Activated T-helper 1 cell treated with anti-CD3 and anti-CD28 coated beads, Interleukin-12 subunit alpha, Interleukin-12 subunit beta, Interleukin-2, Interleukin-4 antibody, amounts not matched to agents 30 ng/mL and 10 ng/mL and 1 ng/mL, durations not matched to agents 14 hours and 24 hours and 36 hours (primary cell): Measurements from ENCODE around the gene YJEFN3. TPM values are rescaled to one million over a fixed set of nuclear protein-coding genes. Genes with fewer than 3 reads are reported as not detected.

Experiments used
- DNase-seq: peaks from one replicate; pipeline ENCODE4 v3.0.0; 2021; ENCODE audit warnings: low spot score
- H3K27ac Mint-ChIP-seq: one replicate; pipeline ENCODE4 v1.8.0; 2021; ENCODE audit warnings: mild to moderate bottlenecking, mixed read lengths
- H3K27me3 Mint-ChIP-seq: one replicate; pipeline ENCODE4 v1.8.0; 2022; ENCODE audit warnings: mild to moderate bottlenecking, moderate library complexity, mixed read lengths; ENCODE audit not compliant: insufficient read depth
- H3K36me3 Mint-ChIP-seq: one replicate; pipeline ENCODE4 v1.8.0; 2021; ENCODE audit warnings: low read depth, mixed read lengths
- H3K4me1 Mint-ChIP-seq: one replicate; pipeline ENCODE4 v1.8.0; 2021; ENCODE audit warnings: low read depth, mixed read lengths
- H3K4me3 Mint-ChIP-seq: one replicate; pipeline ENCODE4 v1.8.0; 2021; ENCODE audit warnings: mild to moderate bottlenecking, moderate library complexity, mixed read lengths
- H3K9me3 Mint-ChIP-seq: one replicate; pipeline ENCODE4 v1.8.0; 2021; ENCODE audit warnings: mixed read lengths
- intact Hi-C: fragments of 100-400 bp; cut with micrococcal nuclease; formaldehyde crosslinking; loops from one replicate; pipeline ENCODE4 v1.15.1; 2024
- total RNA-seq: library from RNA; stranded (reverse); gene quantifications from 2 replicates; pipeline ENCODE4 v1.2.3, GENCODE V29; 2022

Gene YJEFN3
- total RNA-seq, 1 donor from 2014 or later, result 13.6 TPM

DNA sequence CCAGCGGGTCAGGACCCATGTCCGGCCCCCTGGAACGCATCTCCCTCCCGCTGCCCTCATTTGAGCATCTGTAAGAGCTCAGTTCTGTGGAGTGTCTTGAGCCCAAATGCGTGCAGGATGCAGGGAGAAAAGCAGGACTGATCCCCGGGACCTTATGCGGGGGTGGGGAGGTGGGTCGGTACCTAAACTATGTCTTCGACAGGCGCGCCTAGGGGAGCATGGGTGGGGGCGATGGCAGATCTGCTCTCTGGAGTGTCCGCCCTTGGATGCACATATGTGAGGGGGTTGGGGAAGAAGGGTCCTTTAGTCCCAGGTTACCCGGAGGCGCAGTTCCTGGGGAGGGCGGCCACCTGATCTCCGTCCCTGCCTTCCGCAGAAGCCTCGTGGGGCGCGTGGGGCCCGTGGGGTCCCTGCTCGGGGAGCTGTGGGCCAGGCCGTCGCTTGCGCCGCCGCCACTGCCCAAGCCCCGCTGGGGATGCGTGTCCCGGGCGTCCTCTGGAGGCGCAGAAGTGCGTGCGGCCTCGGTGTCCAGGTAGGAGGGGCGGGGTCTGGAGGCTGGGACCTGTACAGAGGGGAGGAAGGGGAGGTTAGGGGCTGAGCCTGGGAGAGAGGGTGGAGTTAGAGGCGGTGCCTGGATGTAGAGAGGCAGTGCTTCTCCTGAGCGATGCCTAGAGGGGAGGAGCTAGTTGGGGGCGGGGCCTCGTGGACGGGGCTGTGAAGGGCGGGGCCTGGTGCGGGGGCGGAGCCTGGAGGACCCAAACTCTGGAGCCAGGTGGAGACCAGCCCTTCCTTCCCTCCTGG lies 12.2 kb downstream of the YJEFN3 start:
- H3K4me3 Mint-ChIP-seq, result peak overlapping the region; percentile 72
- peak; percentile 67 for DNase-seq
- H3K27ac Mint-ChIP-seq, result no peak overlapping the region
- peaks cover 2% of the 10 kb centered on the region for H3K36me3 Mint-ChIP-seq
- peaks cover 18% of the 10 kb centered on the region for H3K27me3 Mint-ChIP-seq
- H3K4me1 Mint-ChIP-seq, result peaks cover 27% of the 10 kb centered on the region
- no peaks in the 10 kb centered on the region for H3K9me3 Mint-ChIP-seq
- intact Hi-C loops, result loop anchor here (1.0 to 2.0 kb wide), 5 partner anchors 25 to 102 kb away; partner anchors contain the start of genes GMIP, NDUFA13 and PBX4

DNA sequence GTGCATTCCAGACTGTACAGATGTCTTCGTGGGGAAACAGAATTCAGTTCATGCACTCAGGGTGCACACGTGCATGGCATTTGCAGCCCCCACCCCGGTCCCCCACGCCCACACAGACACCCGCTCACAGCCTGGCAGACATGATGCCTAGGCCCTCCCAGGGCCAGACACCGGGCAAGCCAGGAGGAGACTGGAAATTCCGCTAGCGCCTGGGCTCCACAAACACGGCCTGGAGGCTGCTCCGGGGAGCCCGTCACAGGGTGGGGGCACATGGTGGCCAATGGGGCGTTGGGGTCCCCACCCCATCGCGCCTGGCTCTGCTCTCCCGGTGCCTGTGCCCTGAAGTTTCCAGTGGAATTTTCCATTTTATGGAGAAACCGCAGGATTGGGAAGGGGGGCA lies 12.9 kb downstream of the YJEFN3 start:
- DNase-seq, result no peak
- Mint-ChIP-seq H3K27ac (no peak overlapping the region), H3K36me3 (peaks cover 2% of the 10 kb centered on the region), H3K27me3 (peaks cover 18% of the 10 kb centered on the region), H3K4me3 (no peak overlapping the region), H3K9me3 (no peaks in the 10 kb centered on the region), H3K4me1 (peaks cover 27% of the 10 kb centered on the region)
- intact Hi-C loops, result loop anchor here (1.0 to 2.0 kb wide), 5 partner anchors 25 to 101 kb away; partner anchors contain the start of genes GMIP, NDUFA13 and PBX4

DNA sequence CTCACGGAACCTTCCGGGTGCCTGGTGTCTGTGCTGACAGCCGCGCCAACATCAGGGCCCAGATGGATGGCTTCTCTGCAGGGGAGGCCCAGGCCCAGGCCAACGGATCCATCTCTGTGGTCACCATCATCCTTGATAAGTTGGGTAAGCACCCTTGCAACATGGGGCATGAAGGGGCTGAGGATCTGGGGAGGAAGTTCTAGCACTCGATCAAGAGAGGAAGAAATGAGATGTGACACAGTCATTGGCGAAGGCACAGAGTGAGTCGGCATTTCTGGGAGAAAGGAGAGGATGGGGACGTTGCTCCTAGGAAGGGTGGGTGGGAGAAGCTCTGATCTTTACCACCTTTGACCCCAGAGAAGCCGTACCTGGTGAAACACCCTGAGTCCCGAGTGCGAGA lies 13.8 kb downstream of the YJEFN3 start:
- Mint-ChIP-seq H3K27me3 (peaks cover 14% of the 10 kb centered on the region), H3K36me3 (no peaks in the 10 kb centered on the region), H3K4me1 (peaks cover 26% of the 10 kb centered on the region), H3K4me3 (no peak overlapping the region), H3K27ac (no peak overlapping the region), H3K9me3 (no peaks in the 10 kb centered on the region)
- intact Hi-C loops, result no loop called here
- no peak for DNase-seq

DNA sequence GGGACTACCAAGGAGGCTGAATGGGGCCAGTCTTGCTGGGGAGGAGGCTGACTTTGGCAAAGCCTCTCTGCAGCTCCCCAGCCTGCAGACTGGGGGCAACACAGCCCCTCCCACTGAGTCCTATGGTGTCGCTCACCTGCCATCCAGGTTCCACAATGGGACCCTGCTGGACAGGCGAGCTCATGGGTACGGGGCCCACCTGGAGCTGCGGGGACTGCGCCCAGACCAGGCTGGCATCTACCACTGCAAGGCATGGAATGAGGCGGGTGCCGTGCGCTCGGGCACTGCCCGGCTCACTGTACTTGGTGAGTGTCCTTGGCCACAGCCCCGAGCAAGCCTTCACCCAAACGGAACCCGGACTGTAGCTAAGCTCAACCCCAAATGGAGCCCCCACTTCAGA lies 14.4 kb downstream of the YJEFN3 start:
- Mint-ChIP-seq H3K27me3 (peaks cover 11% of the 10 kb centered on the region), H3K27ac (no peak overlapping the region), H3K4me1 (peaks cover 23% of the 10 kb centered on the region), H3K9me3 (no peaks in the 10 kb centered on the region), H3K4me3 (no peak overlapping the region), H3K36me3 (no peaks in the 10 kb centered on the region)
- intact Hi-C loops, result no loop called here
- no peak for DNase-seq

DNA sequence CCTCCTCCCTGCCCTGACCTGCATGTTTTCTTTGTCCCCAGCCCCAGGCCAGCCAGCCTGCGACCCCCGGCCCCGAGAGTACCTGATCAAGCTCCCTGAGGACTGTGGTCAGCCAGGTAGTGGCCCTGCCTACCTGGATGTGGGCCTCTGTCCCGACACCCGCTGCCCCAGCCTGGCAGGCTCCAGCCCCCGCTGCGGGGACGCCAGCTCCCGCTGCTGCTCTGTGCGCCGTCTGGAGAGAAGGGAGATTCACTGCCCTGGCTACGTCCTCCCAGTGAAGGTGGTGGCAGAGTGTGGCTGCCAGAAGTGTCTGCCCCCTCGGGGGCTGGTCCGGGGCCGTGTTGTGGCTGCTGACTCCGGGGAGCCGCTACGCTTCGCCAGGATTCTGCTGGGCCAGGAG lies 14.9 kb downstream of the YJEFN3 start:
- no peak overlapping the region for H3K4me3 Mint-ChIP-seq
- peaks cover 20% of the 10 kb centered on the region for H3K4me1 Mint-ChIP-seq
- intact Hi-C loops, result no loop called here
- no peaks in the 10 kb centered on the region for H3K36me3 Mint-ChIP-seq
- peaks cover 10% of the 10 kb centered on the region for H3K27me3 Mint-ChIP-seq
- no peak for DNase-seq
- no peak overlapping the region for H3K27ac Mint-ChIP-seq
- no peaks in the 10 kb centered on the region for H3K9me3 Mint-ChIP-seq

DNA sequence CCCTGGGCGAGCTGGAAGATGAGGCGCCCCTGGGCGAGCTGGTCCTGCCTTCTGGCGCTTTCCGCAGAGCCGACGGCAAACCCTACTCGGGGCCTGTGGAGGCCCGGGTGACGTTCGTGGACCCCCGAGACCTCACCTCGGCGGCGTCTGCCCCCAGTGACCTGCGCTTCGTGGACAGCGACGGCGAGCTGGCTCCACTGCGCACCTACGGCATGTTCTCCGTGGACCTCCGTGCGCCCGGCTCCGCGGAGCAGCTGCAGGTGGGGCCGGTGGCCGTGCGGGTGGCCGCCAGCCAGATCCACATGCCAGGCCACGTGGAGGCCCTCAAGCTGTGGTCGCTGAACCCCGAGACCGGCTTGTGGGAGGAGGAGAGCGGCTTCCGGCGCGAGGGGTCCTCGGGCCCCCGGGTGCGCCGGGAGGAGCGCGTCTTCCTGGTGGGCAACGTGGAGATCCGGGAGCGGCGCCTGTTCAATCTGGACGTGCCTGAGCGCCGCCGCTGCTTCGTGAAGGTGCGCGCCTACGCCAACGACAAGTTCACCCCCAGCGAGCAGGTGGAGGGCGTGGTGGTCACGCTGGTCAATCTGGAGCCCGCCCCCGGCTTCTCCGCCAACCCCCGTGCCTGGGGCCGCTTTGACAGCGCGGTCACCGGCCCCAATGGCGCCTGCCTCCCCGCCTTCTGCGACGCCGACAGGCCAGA lies 15.7 kb downstream of the YJEFN3 start:
- no peak overlapping the region for H3K4me3 Mint-ChIP-seq
- H3K9me3 Mint-ChIP-seq, result no peaks in the 10 kb centered on the region
- H3K4me1 Mint-ChIP-seq, result peaks cover 17% of the 10 kb centered on the region
- no peak overlapping the region for H3K27ac Mint-ChIP-seq
- peaks cover 3% of the 10 kb centered on the region for H3K27me3 Mint-ChIP-seq
- no peaks in the 10 kb centered on the region for H3K36me3 Mint-ChIP-seq
- intact Hi-C loops, result no loop called here
- no peak for DNase-seq

DNA sequence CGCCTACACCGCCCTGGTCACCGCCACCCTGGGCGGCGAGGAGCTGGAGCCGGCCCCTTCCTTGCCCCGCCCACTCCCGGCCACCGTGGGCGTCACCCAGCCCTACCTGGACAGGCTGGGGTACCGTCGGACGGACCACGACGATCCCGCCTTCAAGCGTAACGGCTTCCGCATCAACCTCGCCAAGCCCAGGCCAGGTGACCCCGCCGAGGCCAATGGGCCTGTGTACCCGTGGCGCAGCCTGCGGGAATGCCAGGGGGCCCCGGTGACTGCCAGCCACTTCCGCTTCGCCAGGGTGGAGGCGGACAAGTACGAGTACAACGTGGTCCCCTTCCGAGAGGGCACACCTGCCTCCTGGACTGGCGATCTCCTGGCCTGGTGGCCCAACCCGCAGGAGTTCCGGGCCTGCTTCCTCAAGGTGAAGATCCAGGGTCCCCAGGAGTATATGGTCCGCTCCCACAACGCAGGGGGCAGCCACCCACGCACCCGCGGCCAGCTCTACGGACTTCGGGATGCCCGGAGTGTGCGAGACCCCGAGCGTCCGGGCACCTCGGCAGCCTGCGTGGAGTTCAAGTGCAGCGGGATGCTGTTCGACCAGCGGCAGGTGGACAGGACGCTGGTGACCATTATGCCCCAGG lies 16.4 kb downstream of the YJEFN3 start:
- Mint-ChIP-seq H3K27me3 (peaks cover 3% of the 10 kb centered on the region), H3K9me3 (no peaks in the 10 kb centered on the region), H3K4me3 (no peak overlapping the region), H3K36me3 (no peaks in the 10 kb centered on the region), H3K27ac (no peak overlapping the region), H3K4me1 (peaks cover 17% of the 10 kb centered on the region)
- intact Hi-C loops, result no loop called here
- DNase-seq, result no peak

DNA sequence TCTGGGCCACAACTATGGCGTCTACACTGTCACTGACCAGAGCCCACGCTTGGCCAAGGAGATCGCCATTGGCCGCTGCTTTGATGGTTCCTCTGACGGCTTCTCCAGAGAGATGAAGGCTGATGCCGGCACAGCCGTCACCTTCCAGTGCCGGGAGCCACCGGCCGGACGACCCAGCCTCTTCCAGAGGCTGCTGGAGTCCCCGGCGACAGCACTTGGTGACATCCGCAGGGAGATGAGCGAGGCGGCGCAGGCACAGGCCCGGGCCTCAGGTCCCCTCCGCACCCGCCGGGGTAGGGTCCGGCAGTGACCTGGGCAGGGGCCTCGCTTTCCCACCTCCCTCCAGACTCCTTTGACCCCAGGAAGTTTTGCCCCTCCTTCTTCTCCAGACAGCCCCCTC lies 17.0 kb downstream of the YJEFN3 start:
- Mint-ChIP-seq H3K27ac (no peak overlapping the region), H3K4me3 (no peak overlapping the region)

DNA sequence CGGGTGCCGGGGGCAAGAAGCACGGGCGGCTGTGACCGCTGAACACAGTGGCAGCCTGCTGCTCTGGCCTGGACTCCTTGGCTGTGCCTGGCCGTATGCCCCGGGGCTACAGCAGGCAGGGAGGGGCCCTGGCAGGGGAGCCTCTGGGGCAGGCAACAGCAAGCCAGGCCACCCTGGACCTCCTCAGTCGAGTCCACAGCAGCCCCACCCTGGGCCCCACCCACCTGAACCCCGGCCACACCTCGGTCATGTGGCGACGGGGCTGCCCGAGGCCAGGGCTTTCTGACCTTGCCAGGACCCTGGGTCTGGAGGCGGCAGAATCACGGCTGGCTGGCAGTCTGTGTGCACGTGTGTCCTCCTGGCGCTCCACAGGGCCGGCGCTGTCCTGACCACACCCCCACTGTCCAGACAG lies 18.0 kb downstream of the YJEFN3 start:
- Mint-ChIP-seq H3K9me3 (peaks cover 3% of the 10 kb centered on the region), H3K27ac (no peak overlapping the region), H3K4me3 (no peak overlapping the region), H3K4me1 (peaks cover 7% of the 10 kb centered on the region), H3K36me3 (no peaks in the 10 kb centered on the region), H3K27me3 (peaks cover 3% of the 10 kb centered on the region)
- intact Hi-C loops, result no loop called here
- DNase-seq, result no peak

More for the DNA sequence above, 17.0 kb downstream of the YJEFN3 start:
- Mint-ChIP-seq H3K4me1 (peaks cover 14% of the 10 kb centered on the region), H3K36me3 (no peaks in the 10 kb centered on the region), H3K9me3 (no peaks in the 10 kb centered on the region), H3K27me3 (peaks cover 3% of the 10 kb centered on the region)
- DNase-seq, result no peak
- intact Hi-C loops, result no loop called here

DNA sequence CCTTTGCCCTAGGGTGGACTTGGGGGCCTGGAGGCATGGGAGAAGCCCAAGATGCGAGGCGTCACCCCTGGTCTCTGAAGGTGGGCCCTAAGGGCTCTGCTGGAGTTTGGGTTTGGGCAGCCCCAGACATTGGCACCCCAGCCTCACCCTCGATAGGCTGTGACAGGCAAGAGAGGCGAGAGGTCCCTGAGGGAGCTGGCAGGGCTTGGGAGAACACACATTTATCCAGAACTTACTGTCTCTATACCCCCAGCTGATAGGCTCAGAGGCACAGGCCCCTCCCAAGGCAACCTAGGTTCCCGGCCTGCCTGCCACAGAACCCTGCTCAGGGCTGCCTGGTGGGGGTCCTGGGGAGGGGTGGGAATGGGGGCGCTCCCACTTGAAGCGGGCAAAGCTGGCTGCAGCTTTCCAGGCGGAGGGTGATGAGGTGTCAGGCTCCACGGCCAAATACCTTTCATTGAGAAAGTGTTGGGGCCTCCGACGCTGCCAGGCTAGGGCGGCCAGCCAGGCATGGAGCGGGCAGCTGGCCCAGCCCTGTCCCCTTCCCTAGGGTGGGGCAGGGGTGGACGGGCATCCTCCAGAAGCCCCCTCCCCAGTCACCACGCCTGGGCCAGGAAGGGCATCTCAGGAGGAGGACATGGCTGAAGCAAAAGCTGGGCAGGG lies 19.1 kb downstream of the YJEFN3 start:
- Mint-ChIP-seq H3K4me1 (no peaks in the 10 kb centered on the region), H3K4me3 (no peak overlapping the region)
- intact Hi-C loops, result no loop called here

DNA sequence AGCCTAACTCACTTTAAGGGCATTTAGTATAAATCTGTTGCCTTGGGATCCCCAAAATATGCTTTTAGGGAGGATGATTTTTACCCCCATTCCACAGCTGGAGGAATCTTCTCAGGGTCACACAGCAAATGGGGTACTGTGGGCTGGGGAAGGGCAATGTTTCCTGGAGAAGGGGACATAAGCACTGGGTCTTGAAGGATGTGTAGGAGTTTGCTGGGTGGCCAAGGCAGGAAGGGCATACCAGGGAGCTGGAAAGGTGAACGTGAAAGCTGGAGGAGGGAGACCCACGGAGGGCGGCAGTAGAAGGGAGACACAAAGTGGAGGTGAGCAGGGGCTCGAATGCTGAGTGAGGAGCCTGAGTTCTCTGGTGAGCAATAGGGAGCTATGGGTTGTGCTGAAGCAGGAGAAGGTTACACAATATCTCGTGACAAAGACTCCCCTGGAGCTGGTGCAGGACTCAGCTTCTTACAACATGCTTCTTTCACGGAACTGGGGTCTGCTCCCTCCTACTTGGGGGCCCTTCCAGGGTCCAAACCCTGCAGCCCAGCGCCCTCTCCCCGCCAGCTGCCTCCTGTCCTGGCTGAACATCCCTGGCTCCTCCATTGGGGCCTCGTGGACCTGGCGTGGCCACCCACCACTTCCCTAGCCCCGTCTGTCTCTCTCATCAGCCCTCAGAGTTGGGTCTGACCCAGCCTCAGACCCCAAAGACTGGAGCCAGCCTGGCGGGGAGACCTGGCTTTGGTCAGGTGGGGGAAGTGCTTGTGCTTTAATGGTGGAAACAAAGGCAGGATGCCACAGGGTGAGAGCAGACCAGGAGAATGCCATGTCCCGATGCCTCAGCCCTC lies 20.4 kb downstream of the YJEFN3 start:
- Mint-ChIP-seq H3K27me3 (no peaks in the 10 kb centered on the region), H3K36me3 (no peaks in the 10 kb centered on the region), H3K4me3 (no peak overlapping the region), H3K27ac (no peak overlapping the region), H3K9me3 (peaks cover 3% of the 10 kb centered on the region), H3K4me1 (no peaks in the 10 kb centered on the region)
- DNase-seq, result no peak
- intact Hi-C loops, result no loop called here

More for the DNA sequence above, 19.1 kb downstream of the YJEFN3 start:
- H3K27ac Mint-ChIP-seq, result no peak overlapping the region
- H3K36me3 Mint-ChIP-seq, result no peaks in the 10 kb centered on the region
- no peak for DNase-seq
- peaks cover 3% of the 10 kb centered on the region for H3K9me3 Mint-ChIP-seq
- H3K27me3 Mint-ChIP-seq, result no peaks in the 10 kb centered on the region
